Measurements from ENCODE around the gene RAB3A.

DNA sequence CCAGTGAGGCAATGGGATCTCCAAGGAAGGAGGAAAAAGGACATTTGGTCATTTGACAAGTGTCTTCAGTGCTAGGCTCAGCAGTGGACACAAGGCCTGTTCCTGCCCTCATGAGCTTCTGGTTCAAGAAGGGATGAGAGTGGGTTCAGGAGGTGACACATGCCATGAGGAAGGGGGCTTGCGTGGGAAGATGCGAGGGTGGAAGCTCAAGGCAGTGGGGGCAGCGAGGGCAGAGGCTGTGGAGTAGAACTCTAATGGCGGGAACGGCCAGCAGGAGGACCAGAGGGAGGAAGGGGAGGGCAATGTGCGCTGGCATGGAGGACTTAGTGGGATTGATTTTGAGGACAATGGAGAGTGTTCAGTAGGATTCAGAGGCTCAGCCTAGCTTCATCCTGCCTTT is 47.6 kb downstream of the RAB3A start:
- TF ChIP-seq, protein P1, sequence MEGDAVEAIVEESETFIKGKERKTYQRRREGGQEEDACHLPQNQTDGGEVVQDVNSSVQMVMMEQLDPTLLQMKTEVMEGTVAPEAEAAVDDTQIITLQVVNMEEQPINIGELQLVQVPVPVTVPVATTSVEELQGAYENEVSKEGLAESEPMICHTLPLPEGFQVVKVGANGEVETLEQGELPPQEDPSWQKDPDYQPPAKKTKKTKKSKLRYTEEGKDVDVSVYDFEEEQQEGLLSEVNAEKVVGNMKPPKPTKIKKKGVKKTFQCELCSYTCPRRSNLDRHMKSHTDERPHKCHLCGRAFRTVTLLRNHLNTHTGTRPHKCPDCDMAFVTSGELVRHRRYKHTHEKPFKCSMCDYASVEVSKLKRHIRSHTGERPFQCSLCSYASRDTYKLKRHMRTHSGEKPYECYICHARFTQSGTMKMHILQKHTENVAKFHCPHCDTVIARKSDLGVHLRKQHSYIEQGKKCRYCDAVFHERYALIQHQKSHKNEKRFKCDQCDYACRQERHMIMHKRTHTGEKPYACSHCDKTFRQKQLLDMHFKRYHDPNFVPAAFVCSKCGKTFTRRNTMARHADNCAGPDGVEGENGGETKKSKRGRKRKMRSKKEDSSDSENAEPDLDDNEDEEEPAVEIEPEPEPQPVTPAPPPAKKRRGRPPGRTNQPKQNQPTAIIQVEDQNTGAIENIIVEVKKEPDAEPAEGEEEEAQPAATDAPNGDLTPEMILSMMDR (conservative IDR thresholded peaks at IDR 0.05; ENCODE audit: low read length): no peak
- TF ChIP-seq EZH2phosphoT487 (IDR thresholded peaks at IDR 0.05; ENCODE audit: borderline replicate concordance): no peak
